GM18511 (cell line): Measurements from ENCODE around the gene TRAPPC3.

Experiments
- ATAC-seq: cut with Tn5 transposase; IDR thresholded peaks from one replicate; pipeline ENCODE4 v1.9.1; 2021; ENCODE audit warnings: mild to moderate bottlenecking, moderate library complexity; ENCODE audit not compliant: unreplicated experiment

Gene TRAPPC3

DNA sequence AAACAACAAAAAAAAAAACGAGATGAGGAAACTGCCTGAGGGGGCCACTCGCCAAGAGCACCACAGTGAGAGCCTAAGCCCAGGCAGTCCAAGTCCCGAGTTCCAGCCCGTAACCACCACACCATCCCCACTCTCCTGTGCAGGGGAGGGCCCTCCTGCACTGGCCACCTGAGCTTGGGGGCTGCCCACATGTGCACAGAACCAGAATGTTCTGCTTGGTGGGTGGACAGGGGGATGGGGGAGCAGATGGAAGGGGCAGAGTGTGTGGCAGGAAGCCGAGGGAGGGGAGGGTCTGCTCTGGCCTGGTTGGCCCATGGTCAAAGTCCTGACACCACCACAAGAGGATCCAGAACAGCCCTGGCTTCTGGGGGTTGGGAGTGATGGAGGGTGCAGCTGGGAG is 43.0 kb downstream of the TRAPPC3 start:
- ATAC-seq: no peak

DNA sequence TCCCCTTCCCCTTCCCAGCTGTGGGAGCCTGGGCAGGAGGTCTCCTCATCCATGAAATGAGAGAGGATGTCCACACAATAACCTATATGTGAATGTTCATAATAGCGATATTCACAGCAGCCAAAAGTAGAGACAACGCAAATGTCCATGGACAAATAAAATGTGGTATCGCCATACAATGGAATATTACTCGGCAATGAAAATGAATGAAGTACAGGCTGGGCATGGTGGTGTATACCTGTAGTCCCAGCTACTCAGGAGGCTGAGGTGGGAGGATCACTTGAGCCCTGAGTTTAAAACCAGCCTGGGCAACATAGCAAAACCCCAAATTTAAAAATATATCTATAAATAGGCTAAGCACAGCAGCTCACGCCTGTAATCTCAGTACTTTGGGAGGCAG is 47.7 kb downstream of the TRAPPC3 start:
- no peak for ATAC-seq

GRCh38 chr1:36100376-36100775 is 48.9 kb downstream of the TRAPPC3 start:
- no peak for ATAC-seq

- no peak for ATAC-seq
These were observed 49.5 kb downstream of the TRAPPC3 start for GRCh38 chr1:36099681-36100341.

- ATAC-seq: no peak
These were observed 50.5 kb downstream of the TRAPPC3 start for GRCh38 chr1:36098650-36099365.

GRCh38 chr1:36097693-36098585 is 51.3 kb downstream of the TRAPPC3 start:
- no peak for ATAC-seq

GRCh38 chr1:36096500-36097432 is 52.5 kb downstream of the TRAPPC3 start:
- no peak for ATAC-seq

- no peak for ATAC-seq
These were observed 53.4 kb downstream of the TRAPPC3 start for GRCh38 chr1:36095760-36096405.

GRCh38 chr1:36094621-36095061 is 54.6 kb downstream of the TRAPPC3 start:
- ATAC-seq: no peak

DNA sequence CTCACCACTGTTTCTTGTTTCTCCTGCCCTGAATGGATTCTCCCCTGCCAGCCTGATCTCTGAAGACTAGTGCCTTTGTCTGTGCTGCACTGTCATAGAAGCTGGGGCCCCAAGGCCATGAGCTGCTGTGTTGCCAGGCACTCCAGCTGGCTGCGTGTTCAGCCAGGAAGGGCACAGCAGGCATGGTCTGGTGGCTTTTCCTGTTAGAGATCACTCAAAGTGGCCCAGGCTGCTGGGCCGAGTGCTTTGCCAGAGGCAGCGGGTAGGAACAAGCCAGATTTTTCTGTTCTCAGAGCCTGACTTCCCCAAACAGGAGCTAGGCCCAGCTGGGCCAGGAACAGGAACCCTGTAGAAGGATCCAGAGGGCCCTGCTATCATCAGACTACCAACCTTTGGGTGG is 55.4 kb downstream of the TRAPPC3 start:
- no peak for ATAC-seq

DNA sequence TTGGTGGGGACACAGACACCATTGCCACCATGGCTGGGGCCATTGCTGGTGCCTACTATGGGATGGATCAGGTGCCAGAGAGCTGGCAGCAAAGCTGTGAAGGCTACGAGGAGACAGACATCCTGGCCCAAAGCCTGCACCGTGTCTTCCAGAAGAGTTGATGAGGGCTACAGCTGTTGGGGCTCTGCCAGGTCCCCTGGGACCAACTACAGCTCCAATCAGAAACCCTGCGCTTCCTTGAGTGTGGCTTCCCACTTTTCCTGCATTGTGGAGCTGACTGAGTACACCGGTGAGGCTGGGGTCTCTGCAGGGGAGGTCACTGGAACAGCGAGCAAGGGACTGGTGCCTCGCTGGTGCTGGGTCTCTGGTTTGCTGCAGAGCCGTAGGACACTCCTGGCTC is 56.1 kb downstream of the TRAPPC3 start:
- no peak for ATAC-seq

- no peak for ATAC-seq
These were observed 56.5 kb downstream of the TRAPPC3 start for GRCh38 chr1:36092798-36093185.

DNA sequence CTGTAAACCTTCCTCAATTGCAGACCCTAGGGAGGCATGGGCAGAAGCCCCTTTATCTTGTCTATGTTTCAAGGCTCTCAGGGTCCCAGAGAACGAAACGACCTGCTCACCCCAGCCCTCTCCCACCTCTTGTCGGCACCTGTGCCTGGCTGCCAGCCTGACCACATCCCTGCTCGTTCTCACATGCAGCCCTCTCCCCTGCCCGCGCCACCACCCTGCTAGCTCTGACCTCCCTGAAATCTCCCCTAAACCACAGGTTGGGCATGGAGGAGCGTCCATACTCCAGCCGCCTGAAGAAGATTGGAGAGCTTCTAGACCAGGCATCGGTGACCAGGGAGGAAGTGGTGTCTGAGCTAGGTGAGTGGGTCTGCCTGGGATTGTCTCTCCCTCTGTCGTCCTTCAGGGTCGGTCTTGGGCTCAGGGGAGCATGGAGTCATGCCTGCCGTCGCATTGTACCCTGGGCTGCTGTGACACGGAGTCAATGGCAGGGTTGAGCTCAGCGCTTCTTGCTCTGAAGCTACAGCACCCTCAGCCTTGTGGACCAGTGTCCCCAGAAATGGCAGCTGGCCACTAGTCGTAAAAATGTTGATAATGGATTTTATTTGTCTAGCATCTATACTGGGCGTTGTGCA is 57.0 kb downstream of the TRAPPC3 start:
- ATAC-seq: no peak

DNA sequence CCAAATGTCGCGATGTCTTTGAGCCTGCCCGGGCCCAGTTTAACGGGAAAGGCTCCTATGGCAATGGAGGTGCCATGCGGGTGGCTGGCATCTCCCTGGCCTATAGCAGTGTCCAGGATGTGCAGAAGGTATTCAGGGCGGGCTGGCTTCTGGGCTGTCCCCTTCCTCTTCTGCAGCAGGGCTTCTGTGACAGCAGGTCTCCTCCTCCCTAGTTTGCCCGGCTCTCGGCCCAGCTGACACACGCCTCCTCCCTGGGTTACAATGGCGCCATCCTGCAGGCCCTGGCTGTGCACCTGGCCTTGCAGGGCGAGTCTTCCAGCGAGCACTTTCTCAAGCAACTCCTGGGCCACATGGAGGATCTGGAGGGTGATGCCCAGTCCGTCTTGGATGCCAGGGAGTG is 57.6 kb downstream of the TRAPPC3 start:
- ATAC-seq: no peak

- no peak for ATAC-seq
These were observed 58.1 kb downstream of the TRAPPC3 start for GRCh38 chr1:36091141-36091540.

DNA sequence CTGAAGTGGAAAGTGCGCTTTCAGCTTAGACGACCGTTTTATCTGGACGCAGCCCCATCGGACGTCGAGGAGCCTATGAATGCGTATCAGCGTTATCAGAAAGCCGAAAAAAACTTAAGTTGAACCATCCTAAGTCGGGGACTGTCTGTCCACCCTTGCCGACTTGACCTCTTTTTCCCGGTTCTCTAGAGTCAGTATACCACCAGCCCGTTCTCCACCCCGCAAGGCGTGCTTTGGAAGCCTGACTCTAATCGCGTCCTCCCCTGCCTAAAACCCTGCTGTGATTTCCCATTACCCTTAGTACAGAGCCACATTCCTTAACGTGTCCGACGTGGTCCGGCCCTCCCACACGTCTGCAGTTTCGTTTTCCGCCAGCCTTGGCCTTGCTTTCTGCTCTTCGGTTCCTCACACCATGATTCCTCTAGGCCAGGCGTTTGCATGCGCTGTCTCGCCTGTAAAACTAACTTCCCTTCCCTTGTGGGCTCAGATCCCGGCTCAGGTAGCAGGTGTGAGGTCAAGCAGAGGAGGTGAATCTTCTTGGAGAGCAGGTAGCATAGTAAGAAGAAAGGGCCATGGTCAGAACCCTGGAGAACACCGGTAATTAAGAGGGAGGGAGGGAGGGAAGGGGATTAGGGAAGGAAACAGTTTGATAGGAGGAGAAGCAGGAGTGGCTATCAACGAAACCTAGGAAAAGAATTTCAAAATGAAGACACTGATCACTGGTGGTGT is 59.7 kb downstream of the TRAPPC3 start:
- no peak for ATAC-seq

GRCh38 chr1:36088577-36089392 is 60.5 kb downstream of the TRAPPC3 start, which contains the start of gene ADPRS:
ADPRS (plus strand) TSS chr1:36088892; CDS start chr1:36088905, 13 bp downstream.
- ATAC-seq: peak; percentile 77

DNA sequence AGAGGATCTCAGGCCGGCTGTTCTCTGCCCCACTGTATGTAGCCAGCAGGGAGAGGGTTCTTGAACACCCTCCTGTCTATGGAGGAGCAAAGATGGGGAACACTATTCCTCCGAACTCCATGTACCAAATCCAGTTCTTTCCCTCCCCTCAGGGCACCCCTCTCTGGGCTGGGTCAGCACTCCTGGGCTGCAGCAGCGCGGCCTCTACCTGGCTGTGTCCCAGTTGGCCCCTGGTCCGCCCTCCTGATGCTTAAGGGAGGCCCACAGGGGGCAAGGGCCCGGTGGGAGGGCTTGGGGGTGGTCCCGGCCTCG is 61.1 kb downstream of the TRAPPC3 start:
- peak; percentile 13 for ATAC-seq
